WTC11 (cell line): ENCODE measurements around the gene NECTIN1.

ENCODE experiments used
- CTCF ChIP-seq: fragments of 200-600 bp; IDR thresholded peaks from 2 replicates; pipeline ENCODE4 v1.8.0; 2022; ENCODE audit warnings: antibody characterized with exemption
- E2F5 ChIP-seq: sonication (generic); formaldehyde crosslinking; IDR thresholded peaks from 2 replicates; pipeline ENCODE4 v1.8.1; 2022; ENCODE audit warnings: mild to moderate bottlenecking, moderate library complexity, missing genetic modification reagents
- ESRRA ChIP-seq: sonication (generic); formaldehyde crosslinking; IDR thresholded peaks from 2 replicates; pipeline ENCODE4 v1.8.1; 2022; ENCODE audit warnings: mild to moderate bottlenecking, missing genetic modification reagents, borderline replicate concordance
- KAT7 ChIP-seq: sonication (generic); formaldehyde crosslinking; IDR thresholded peaks from 2 replicates; pipeline ENCODE4 v1.8.1; 2023; ENCODE audit warnings: missing genetic modification reagents, mild to moderate bottlenecking, borderline replicate concordance
- MAX ChIP-seq: sonication (generic); formaldehyde crosslinking; IDR thresholded peaks from 2 replicates; pipeline ENCODE4 v1.8.0; 2022; ENCODE audit warnings: mild to moderate bottlenecking, missing genetic modification reagents
- STAT6 ChIP-seq: sonication (generic); formaldehyde crosslinking; conservative IDR thresholded peaks from 2 replicates; pipeline ENCODE4 v1.8.1; 2023; ENCODE audit warnings: mild to moderate bottlenecking, low read depth, missing genetic modification reagents, moderate library complexity
- ZNF219 ChIP-seq: sonication (generic); formaldehyde crosslinking; IDR thresholded peaks from 2 replicates; pipeline ENCODE4 v1.8.0; 2023; ENCODE audit warnings: missing genetic modification reagents, mild to moderate bottlenecking, borderline replicate concordance
- ZNF423 ChIP-seq: fragments of 250-450 bp; sonication (Bioruptor Pico); IDR thresholded peaks from 2 replicates; pipeline ENCODE4 v2.1.2; 2022; ENCODE audit warnings: mild to moderate bottlenecking, moderate library complexity

- TF ChIP-seq CTCF (no peak), ESRRA (CRISPR knock-in tag) (no peak), STAT6 (CRISPR knock-in tag) (no peak), ZNF423 (CRISPR knock-in tag) (no peak), KAT7 (CRISPR knock-in tag) (no peak), MAX (CRISPR knock-in tag) (no peak), ZNF219 (no peak), E2F5 (CRISPR knock-in tag) (no peak)
Observed at GRCh38 chr11:119634301-119634700, 94.7 kb downstream of the NECTIN1 start.
